Left ventricle myocardium superior (tissue), 1 donor: ENCODE results near the gene TRIM52. TPM values are rescaled to one million over a fixed set of nuclear protein-coding genes. Genes with fewer than 3 reads are reported as not detected.
"Not testable (repeated sequence)": the region's sequence is repeated elsewhere in the genome, so short reads cannot be mapped to it uniquely, and the experiment has no call there.

Experiments used
- ATAC-seq: fragments of 200-7000 bp; cut with Tn5 transposase; one replicate; pipeline ENCODE4 v1.9.1; 2020; ENCODE audit warnings: mild to moderate bottlenecking, moderate library complexity
- DNase-seq: peaks from one replicate; pipeline ENCODE4 v3.0.0-alpha.2; 2020
- intact Hi-C: fragments of 100-400 bp; cut with micrococcal nuclease; formaldehyde crosslinking; loops from one replicate; pipeline ENCODE4 v1.11.0; 2022
- total RNA-seq: library from RNA; stranded (reverse); fragmentation: NEBNext Ultra II Directional; extraction: Animal tissue kit (Norgen Biotek cat#: 25700); gene quantifications from one replicate; pipeline ENCODE4 v1.2.1, GENCODE V29; 2021
- donor health status: DM: no; HTN: yes; CAD: no; lungs with severe emphysema.

The TRIM52 gene
- total RNA-seq, 1 donor from 2014 or later = 10.0 TPM

DNA sequence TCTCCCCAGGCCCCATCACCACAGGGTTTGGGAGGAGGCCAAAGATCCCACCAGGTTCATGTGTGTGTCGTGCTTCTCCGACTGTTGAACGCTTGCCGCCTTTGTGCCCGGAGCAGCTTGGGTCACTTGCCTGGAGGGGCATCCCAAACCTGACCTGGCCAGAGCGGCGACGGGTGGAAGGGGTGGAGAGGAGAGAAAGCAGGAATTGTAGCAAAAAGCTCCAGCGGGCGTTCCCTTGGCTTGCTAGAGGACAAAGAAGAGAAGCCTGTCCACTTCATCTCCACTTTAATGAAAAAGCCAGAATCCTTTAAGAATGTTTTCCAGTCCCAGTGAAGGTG, 40.8 kb downstream of the TRIM52 start:
- DNase-seq (no peak), ATAC-seq (no peak)
- intact Hi-C loops = no loop called here

DNA sequence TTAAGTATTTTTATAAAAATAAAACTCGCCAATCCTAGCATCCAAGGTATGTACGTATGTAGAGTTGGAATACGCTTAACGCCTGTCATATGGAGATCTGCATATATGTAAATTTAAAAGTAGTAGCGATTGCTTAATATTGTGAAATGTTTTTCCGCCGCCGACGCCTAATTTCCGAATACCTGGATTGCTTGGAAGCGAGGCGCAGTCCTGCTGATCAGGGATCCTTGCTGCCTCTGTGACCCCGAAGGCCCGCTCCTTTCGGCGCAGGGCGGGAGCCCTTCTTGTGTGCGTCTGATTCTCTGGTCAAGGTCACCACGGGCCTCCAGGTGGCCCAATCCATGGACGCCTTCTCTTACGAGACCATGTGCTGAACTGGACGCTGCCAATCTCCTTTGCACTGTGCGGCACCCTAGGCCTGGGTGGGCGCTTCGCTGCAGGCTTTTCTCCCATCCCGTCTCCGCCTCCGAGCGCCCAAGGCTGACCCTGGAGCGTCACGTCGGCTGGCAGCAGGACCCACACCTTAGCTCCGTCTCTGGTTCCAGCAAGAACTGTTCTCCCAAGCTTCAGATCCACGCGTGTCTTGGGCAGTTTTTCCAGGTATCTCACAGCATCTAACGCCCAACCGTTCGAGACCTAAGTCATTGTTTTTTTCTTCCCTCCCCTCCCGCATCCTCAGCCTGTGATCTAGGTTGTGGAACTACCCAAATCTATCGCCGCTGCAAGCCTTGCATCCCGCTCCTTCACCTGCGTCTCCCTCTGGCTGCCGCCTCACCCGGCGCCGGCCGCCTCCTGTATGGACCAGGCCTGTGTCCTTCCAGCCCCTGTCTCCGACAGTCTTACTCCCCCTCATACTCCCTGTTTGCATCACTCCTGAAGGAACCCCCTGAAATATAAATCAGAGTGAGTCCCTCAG, 41.4 kb downstream of the TRIM52 start:
- intact Hi-C loops = no loop called here
- ATAC-seq = no peak
- DNase-seq = no peak

DNA sequence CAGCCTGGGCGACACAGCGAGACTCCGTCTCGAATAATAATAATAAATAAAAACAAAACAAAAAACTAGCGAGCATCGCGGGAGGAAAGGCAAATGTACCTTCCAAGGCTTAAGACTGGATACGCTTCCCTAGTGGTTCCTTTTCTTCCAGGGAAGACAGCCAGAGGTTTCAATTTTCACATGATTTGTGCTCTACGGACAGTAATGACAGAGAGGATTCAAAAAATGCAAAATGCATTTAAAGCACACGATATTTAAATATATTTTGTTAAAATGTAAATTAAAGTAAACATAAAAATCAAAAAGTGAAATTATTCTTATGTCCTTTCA, 42.2 kb downstream of the TRIM52 start:
- ATAC-seq (no peak), DNase-seq (no peak)
- intact Hi-C loops = no loop called here

- ATAC-seq (peak; percentile 1), DNase-seq (peak; percentile 35)
- intact Hi-C loops = no loop called here
These were observed 43.2 kb downstream of the TRIM52 start for GRCh38 chr5:181217803-181218062.

DNA sequence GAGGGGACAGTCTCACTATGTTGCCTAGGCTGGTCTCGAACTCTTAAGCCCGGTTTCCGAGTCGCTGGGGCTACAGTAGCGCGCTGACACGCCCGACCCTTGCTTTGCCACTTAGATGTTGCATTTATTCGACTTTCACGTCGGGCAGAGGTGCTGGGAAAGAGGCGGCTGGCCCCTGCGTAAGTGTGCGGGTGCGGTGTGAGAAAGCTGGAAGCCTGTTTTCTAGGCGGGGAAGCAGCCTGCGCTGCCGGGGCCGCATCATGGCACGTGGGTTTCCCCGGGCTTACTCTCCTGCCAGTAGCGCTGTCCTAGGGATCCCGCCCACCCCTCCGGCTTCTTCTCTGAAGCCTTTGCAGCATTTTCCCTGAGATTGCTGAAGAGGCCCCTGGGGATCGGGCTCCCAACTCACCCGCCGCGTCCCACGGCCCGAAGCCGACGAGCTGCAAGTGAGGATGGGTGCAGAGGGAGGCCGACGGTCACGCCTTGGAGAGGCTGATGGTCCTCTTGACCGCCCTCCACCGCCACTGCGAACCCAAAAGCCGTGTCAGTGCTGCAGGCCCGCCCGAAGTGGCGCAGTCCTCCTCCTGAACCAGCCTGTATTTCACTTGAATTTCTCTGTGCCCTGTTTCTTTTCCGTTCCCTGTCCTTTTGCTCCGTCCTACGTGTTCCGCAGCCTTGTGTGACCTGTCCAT, 43.7 kb downstream of the TRIM52 start:
- DNase-seq = peak; percentile 66
- intact Hi-C loops = no loop called here
- ATAC-seq = peak; percentile 45

DNA sequence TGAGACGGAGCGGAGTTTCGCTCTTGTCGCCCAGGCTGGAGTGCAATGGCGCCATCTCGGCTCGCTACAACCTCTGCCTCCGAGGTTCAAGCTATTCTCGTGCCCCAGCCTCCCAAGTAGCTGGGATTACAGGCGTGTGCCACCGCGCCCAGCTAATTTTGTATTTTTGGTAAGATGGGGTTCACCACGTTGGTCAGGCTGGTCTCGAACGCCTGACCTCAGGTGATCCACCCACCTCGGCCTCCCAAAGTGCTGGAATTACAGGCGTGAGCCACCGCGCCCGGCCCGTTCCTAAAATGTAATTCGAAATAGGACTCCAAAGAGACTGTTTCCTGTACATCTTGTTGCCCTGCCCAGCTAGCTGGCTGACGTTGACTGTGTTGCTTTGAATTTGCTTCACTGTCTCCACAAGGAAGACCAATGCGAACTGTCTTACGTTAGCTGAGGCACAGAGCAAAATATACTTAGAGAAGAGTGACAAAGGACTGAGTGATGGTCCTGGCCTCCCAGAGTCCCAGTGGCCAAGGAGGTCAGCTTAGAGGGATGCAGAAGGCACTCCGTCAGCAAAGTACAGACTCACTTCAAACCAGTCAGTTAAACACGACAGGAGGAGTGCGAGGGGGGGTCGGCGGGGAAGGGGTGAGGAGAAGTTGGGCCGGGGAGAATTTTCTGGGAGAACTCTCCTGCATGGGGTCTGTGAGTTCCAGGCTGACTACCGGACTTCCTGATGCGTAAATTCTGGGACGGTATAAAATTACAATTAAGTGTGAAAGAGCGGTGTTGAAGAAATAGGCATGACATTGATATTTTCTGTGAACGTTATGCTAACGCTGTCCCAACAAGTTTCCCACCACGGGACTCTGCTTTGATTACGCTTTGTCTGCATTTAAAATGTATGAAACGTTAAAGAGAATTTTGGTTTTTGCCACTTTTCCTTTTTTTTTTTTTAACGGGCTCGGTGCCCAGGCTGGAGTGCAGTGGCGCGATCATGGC, 44.6 kb downstream of the TRIM52 start:
- ATAC-seq (no peak), DNase-seq (no peak)
- intact Hi-C loops = no loop called here

DNA sequence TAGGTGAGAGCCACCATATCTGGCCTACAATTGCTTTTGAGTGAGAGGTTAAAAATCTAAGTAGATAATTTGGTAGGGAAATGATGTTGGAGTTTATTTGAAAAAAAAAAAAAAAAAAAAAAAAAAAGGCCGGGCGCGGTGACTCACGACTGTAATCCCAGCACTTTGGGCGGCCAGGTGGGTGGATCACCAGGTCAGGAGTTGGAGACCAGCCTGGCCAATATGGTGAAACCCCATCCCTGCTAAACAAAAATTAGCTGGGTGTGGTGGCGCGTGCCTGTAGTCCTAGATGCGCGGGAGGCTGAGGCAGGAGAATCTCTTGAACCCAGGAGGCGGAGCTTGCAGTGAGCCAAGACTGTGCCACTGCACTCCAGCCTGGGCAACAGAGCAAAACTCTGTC, 46.7 kb downstream of the TRIM52 start:
- ATAC-seq, DNase-seq, intact Hi-C loops: not testable (repeated sequence)

DNA sequence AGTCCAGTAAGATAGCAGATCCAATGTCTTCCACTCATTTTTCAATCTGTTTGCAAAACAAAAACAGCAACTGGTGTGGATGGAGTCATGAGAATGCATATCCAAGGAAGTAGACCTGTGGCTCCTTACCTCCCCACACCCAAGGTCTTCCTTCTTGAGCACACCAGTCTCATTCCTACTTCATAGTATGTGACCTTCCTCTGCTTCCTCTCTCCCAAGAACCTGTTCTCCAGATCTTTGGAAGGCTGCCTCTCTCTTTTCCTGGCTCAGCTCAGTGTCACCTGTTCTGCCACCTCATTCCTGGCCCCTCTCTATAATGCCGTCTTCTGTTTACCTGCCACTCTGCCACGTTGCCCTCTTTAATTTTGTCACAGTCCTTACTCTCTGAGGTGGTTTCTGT, 48.0 kb downstream of the TRIM52 start:
- DNase-seq = no peak
- ATAC-seq = no peak
- intact Hi-C loops = no loop called here

DNA sequence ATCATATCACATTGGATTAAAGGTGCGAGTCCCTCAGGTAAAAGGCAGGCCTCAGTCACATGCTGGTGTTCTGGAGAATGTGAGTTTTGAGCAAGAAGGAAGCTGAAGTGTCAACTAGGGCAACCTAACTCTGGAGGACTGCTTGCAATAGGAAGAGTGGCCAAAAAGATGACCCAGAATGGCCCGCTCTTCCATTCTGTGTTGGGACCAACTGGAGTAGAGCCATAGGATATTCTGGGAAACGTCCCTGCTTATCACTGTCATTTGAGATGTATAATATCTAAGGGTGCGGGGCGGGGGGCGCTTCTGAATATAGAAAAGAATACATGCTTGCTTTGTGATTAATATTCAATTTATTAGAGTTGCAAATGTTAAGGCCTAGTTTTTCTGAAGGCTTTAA, 48.9 kb downstream of the TRIM52 start:
- DNase-seq (no peak), ATAC-seq (peak; percentile 60)

GRCh38 chr5:181211208-181211607, 49.7 kb downstream of the TRIM52 start:
- intact Hi-C loops = no loop called here
- no peak for ATAC-seq

More for the DNA sequence above, 48.9 kb downstream of the TRIM52 start:
- intact Hi-C loops = no loop called here

DNA sequence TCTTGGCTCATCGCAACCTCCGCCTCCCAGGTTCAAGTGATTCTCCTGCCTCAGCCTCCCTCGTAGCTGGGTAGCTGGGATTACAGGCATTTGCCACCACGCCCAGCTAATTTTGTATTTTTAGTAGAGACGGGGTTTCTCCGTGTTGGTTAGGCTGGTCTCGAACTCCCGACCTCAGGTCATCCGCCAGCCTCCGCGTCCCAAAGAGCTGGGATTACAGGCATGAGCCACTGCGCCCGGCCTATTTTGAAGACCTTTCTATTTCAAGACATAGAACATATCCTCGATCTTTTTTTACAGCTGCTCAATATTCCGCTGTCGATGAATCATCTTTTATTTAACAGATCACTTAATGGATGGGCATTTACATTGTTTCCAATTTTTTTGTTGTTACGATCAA, 50.2 kb downstream of the TRIM52 start:
- intact Hi-C loops, DNase-seq, ATAC-seq: not testable (repeated sequence)

More at GRCh38 chr5:181211208-181211607, 49.7 kb downstream of the TRIM52 start:
- no peak for DNase-seq

GRCh38 chr5:181210148-181210547, 50.8 kb downstream of the TRIM52 start:
- ATAC-seq, DNase-seq, intact Hi-C loops: not testable (repeated sequence)

DNA sequence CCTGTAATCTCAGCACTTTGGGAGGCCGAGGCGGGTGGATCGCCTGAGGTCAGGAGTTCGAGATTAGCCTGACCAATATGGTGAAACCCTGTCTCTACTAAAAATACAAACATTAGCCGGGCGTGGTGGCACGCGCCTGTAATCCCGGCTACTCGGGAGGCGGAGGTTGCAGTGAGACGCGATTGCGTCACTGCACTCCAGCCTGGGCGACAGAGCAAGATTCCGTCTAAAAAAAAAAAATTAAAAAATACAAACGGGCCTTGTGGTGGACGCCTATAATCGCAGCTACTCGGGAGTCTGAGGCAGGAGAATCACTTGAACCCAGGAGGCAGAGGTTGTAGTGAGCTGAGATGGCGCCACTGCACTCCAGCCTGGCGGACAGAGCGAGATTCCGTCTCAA, 51.9 kb downstream of the TRIM52 start:
- intact Hi-C loops, ATAC-seq, DNase-seq: not testable (repeated sequence)

- ATAC-seq = no peak
- intact Hi-C loops = no loop called here
- no peak for DNase-seq
These were observed 53.0 kb downstream of the TRIM52 start for GRCh38 chr5:181207960-181208253.

GRCh38 chr5:181207214-181207959, 53.6 kb downstream of the TRIM52 start:
- DNase-seq = peak; percentile 86
- peak; percentile 46 for ATAC-seq
- intact Hi-C loops = no loop called here

DNA sequence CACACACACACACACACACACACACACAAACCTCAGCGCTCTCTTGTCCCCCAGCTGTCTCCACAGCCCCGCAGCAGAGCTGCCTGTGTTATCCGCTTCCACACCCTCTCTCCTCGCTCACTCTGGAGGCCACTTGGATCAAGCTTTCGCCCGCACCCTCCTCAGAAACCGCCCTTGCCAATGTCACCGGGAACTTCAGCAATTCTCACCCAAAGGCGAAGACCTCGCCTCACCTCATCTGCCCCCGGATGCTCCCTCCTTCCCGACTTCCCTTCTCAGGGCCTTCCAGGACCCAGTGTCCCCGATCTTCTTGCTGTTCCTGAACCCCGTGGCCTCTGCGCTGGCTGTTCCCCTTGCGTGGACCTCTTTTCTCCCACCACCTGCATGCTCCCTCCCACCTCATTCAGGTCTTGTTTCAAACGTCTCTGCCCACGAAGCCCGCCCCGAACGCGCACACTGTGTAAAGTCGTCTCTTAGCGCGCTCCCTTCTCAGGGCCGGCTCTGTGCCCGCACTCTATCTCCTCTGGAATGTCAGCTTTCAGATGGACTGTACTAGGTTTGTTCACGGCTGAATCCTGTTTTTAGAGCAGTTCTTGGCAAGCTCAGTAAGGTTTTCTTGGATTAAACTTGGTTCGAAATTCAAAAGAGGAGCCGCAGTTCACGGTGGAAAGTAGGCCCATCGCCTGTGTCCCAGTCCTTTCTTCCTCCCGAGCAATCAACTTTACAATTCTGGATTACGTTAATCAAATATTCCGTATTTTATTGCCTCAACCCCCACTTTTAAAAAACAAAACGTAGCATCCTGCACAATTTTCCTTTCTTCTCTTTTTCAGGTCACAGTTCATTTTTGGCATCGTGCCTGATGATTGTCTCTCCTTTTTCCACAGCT, 54.9 kb downstream of the TRIM52 start:
- ATAC-seq (peak; percentile 17), DNase-seq (peak; percentile 45)
- intact Hi-C loops = no loop called here
